ENCODE measurements around the gene GYPA.
"Not testable (repeated sequence)": the region's sequence is repeated elsewhere in the genome, so short reads cannot be mapped to it uniquely, and the experiment has no call there.

Gene GYPA

GRCh38 chr4:144128709-144129320 lies 11.7 kb downstream of the GYPA start:
- DNase-seq, result not testable (repeated sequence)

- not testable (repeated sequence) for DNase-seq
Measured at GRCh38 chr4:144125109-144125508, 15.4 kb downstream of the GYPA start.

- not testable (repeated sequence) for DNase-seq
Measured at GRCh38 chr4:144123982-144124635, 16.4 kb downstream of the GYPA start.

GRCh38 chr4:144123269-144123668 lies 17.2 kb downstream of the GYPA start:
- DNase-seq, result not testable (repeated sequence)

GRCh38 chr4:144119752-144120151 lies 20.8 kb downstream of the GYPA start:
- not testable (repeated sequence) for DNase-seq

- no peak for DNase-seq
Measured at GRCh38 chr4:144115519-144115918, 25.0 kb downstream of the GYPA start.

GRCh38 chr4:144113546-144113945 lies 27.0 kb downstream of the GYPA start:
- DNase-seq, result no peak

- DNase-seq, result no peak
Measured at GRCh38 chr4:144104509-144105130, 35.9 kb downstream of the GYPA start.

GRCh38 chr4:144097776-144098175 lies 42.7 kb downstream of the GYPA start:
- DNase-seq, result not testable (repeated sequence)

GRCh38 chr4:144093995-144094394 lies 46.5 kb downstream of the GYPA start:
- not testable (repeated sequence) for DNase-seq

GRCh38 chr4:144091181-144091580 lies 49.3 kb downstream of the GYPA start:
- not testable (repeated sequence) for DNase-seq

- DNase-seq, result no peak
Measured at GRCh38 chr4:144090744-144091143, 49.8 kb downstream of the GYPA start.

- DNase-seq, result not testable (repeated sequence)
Measured at GRCh38 chr4:144082053-144082452, 58.5 kb downstream of the GYPA start.

GRCh38 chr4:144080135-144080534 lies 60.4 kb downstream of the GYPA start:
- not testable (repeated sequence) for DNase-seq

GRCh38 chr4:144078746-144079145 lies 61.8 kb downstream of the GYPA start:
- not testable (repeated sequence) for DNase-seq

- not testable (repeated sequence) for DNase-seq
Measured at GRCh38 chr4:144061556-144061955, 79.0 kb downstream of the GYPA start.

GRCh38 chr4:144060234-144060859 lies 80.2 kb downstream of the GYPA start:
- DNase-seq, result not testable (repeated sequence)
